IMR-90 (cell line): ENCODE measurements around the gene RAVER2. TPM values are rescaled to one million over a fixed set of nuclear protein-coding genes. Genes with fewer than 3 reads are reported as not detected.

Experiments used
- ATAC-seq: fragments of 200-7000 bp; cut with Tn5 transposase; 2 replicates; pipeline ENCODE4 v1.9.1; 2020; ENCODE audit warnings: low read depth, mild to moderate bottlenecking, moderate library complexity
- BruUV-seq: library from RNA; stranded (reverse); fragments of 400-500 nt; replicated peaks from 2 replicates; lab custom pipeline; 2021; lab: Mats Ljungman, UMichigan
- CTCF ChIA-PET: fragments of 300-600 bp; formaldehyde crosslinking; extraction: SDS; loops from one replicate; lab custom pipeline; 2021; ENCODE audit warnings: antibody characterized with exemption; lab: Yijun Ruan, JAX
- POLR2A ChIA-PET: fragments of 300-600 bp; sonication (Branson Sonifier 250); formaldehyde crosslinking; loops from one replicate; lab custom pipeline; 2022; ENCODE audit warnings: antibody characterized with exemption; ENCODE audit not compliant: unreplicated experiment; lab: Charles Lee
- DNase-seq: peaks from one replicate; pipeline ENCODE4 v3.0.0; 2013
- H2AFZ ChIP-seq: replicated peaks from 2 replicates; pipeline ENCODE3; 2013; ENCODE audit warnings: low read length, mild to moderate bottlenecking; ENCODE audit not compliant: poor library complexity
- H2AK5ac ChIP-seq: 2 replicates; pipeline ENCODE4 v1.6.1; 2013; ENCODE audit warnings: low read depth, low read length, inconsistent platforms
- H2AK9ac ChIP-seq: replicated peaks from 2 replicates; pipeline ENCODE3; 2013; ENCODE audit warnings: mild to moderate bottlenecking, low read depth, low read length, moderate library complexity; ENCODE audit not compliant: poor library complexity
- H2BK120ac ChIP-seq: 2 replicates; pipeline ENCODE4 v1.6.1; 2013; ENCODE audit warnings: low read depth, low read length, inconsistent platforms
- H2BK15ac ChIP-seq: 3 replicates; pipeline ENCODE4 v1.6.1; 2013; ENCODE audit warnings: low read depth, low read length, inconsistent platforms
- H2BK20ac ChIP-seq: 2 replicates; pipeline ENCODE4 v1.6.1; 2013; ENCODE audit warnings: low read depth, mild to moderate bottlenecking, inconsistent platforms, low read length, moderate library complexity
- H2BK5ac ChIP-seq: 2 replicates; pipeline ENCODE4 v1.6.1; 2013; ENCODE audit warnings: mild to moderate bottlenecking, low read depth, low read length, inconsistent platforms; ENCODE audit not compliant: poor library complexity, severe bottlenecking
- H3K14ac ChIP-seq: replicated peaks from 2 replicates; pipeline ENCODE4 v1.6.1; 2013; ENCODE audit warnings: low read depth, low read length, inconsistent platforms
- H3K18ac ChIP-seq: 2 replicates; pipeline ENCODE4 v1.6.1; 2013; ENCODE audit warnings: low read depth, low read length, control low read depth
- H3K23ac ChIP-seq: 2 replicates; pipeline ENCODE4 v1.6.1; 2013; ENCODE audit warnings: low read depth, low read length, inconsistent platforms
- H3K27ac ChIP-seq: 2 replicates; pipeline ENCODE4 v1.5.1; 2013; ENCODE audit warnings: mild to moderate bottlenecking, control low read depth, low read length; ENCODE audit not compliant: insufficient read depth
- H3K27me3 ChIP-seq: 2 replicates; pipeline ENCODE4 v1.6.1; 2013; ENCODE audit warnings: low read length; ENCODE audit not compliant: control insufficient read depth, insufficient read depth
- H3K36me3 ChIP-seq: 2 replicates; pipeline ENCODE4 v1.6.1; 2013; ENCODE audit warnings: low read length, mixed read lengths; ENCODE audit not compliant: control insufficient read depth, insufficient read depth
- H3K4ac ChIP-seq: 2 replicates; pipeline ENCODE4 v1.6.1; 2013; ENCODE audit warnings: low read depth, low read length, inconsistent platforms
- H3K4me1 ChIP-seq: 2 replicates; pipeline ENCODE4 v1.6.1; 2013; ENCODE audit warnings: low read length, mixed read lengths; ENCODE audit not compliant: control insufficient read depth, insufficient read depth
- H3K4me2 ChIP-seq: 2 replicates; pipeline ENCODE4 v1.6.1; 2013; ENCODE audit warnings: low read depth, mild to moderate bottlenecking, control low read depth, low read length, moderate library complexity
- H3K4me3 ChIP-seq: 2 replicates; pipeline ENCODE4 v1.5.1; 2013; ENCODE audit warnings: low read depth, mild to moderate bottlenecking, control low read depth, low read length, moderate library complexity; ENCODE audit not compliant: insufficient read depth
- H3K56ac ChIP-seq: 2 replicates; pipeline ENCODE4 v1.6.1; 2013; ENCODE audit warnings: low read length, inconsistent platforms; ENCODE audit not compliant: insufficient read depth; ENCODE audit errors: extremely low read depth
- H3K79me1 ChIP-seq, 2 experiments: 2 replicates each; pipeline ENCODE4 v1.6.1; 2013; ENCODE audit warnings: low read length in 2 of 2, inconsistent platforms in 1 of 2, low read depth in 1 of 2
- H3K9ac ChIP-seq: 2 replicates; pipeline ENCODE4 v1.6.1; 2013; ENCODE audit warnings: low read depth, low read length, control low read depth
- H3K9me1 ChIP-seq: 2 replicates; pipeline ENCODE4 v1.6.1; 2013; ENCODE audit warnings: low read length, inconsistent platforms; ENCODE audit not compliant: insufficient read depth
- H3K9me3 ChIP-seq: 2 replicates; pipeline ENCODE4 v1.6.1; 2013; ENCODE audit warnings: low read length; ENCODE audit not compliant: control insufficient read depth, insufficient read depth
- H4K20me1 ChIP-seq: 2 replicates; pipeline ENCODE4 v1.6.1; 2013; ENCODE audit warnings: low read length, inconsistent platforms; ENCODE audit not compliant: insufficient read depth
- H4K5ac ChIP-seq: 2 replicates; pipeline ENCODE4 v1.6.1; 2013; ENCODE audit warnings: mild to moderate bottlenecking, low read depth, low read length, control low read depth
- H4K8ac ChIP-seq, 2 experiments: 2 replicates each; pipeline ENCODE4 v1.6.1; 2013; ENCODE audit warnings: low read depth in 2 of 2, low read length in 2 of 2, control low read depth in 1 of 2, inconsistent platforms in 1 of 2
- H4K91ac ChIP-seq: 2 replicates; pipeline ENCODE4 v1.6.1; 2013; ENCODE audit warnings: low read depth, low read length, inconsistent platforms; ENCODE audit not compliant: insufficient read depth
- BHLHE40 ChIP-seq: fragments of 150-350 bp; IDR thresholded peaks from 2 replicates; pipeline ENCODE4 v1.6.1; 2016; ENCODE audit warnings: mild to moderate bottlenecking, low read depth, low read length
- CEBPB ChIP-seq: IDR thresholded peaks from 2 replicates; pipeline ENCODE4 v1.6.1; 2012; ENCODE audit warnings: low read depth, low read length, improper control_type of control experiment
- CHD1 ChIP-seq: IDR thresholded peaks from 2 replicates; pipeline ENCODE4 v1.6.1; 2012; ENCODE audit warnings: low read depth, low read length, improper control_type of control experiment
- FOS ChIP-seq: fragments of 150-350 bp; IDR thresholded peaks from 2 replicates; pipeline ENCODE4 v1.6.1; 2016; ENCODE audit warnings: low read depth, low read length
- MAFK ChIP-seq: IDR thresholded peaks from 2 replicates; pipeline ENCODE4 v1.6.1; 2012; ENCODE audit warnings: low read depth, low read length, improper control_type of control experiment
- MAZ ChIP-seq: IDR thresholded peaks from 2 replicates; pipeline ENCODE4 v1.6.1; 2012; ENCODE audit warnings: low read depth, mild to moderate bottlenecking, low read length, improper control_type of control experiment, moderate library complexity, borderline replicate concordance
- MXI1 ChIP-seq: IDR thresholded peaks from 2 replicates; pipeline ENCODE4 v1.6.1; 2012; ENCODE audit warnings: low read depth, mild to moderate bottlenecking, low read length, moderate library complexity, borderline replicate concordance
- NFE2L2 ChIP-seq: fragments of 150-350 bp; IDR thresholded peaks from 2 replicates; pipeline ENCODE4 v1.6.1; 2016; ENCODE audit warnings: low read depth, mild to moderate bottlenecking, low read length
- RAD21 ChIP-seq: IDR thresholded peaks from 2 replicates; pipeline ENCODE4 v1.6.1; 2012; ENCODE audit warnings: low read length, improper control_type of control experiment
- RCOR1 ChIP-seq: IDR thresholded peaks from 2 replicates; pipeline ENCODE4 v1.6.1; 2012; ENCODE audit warnings: mild to moderate bottlenecking, low read length, improper control_type of control experiment; ENCODE audit not compliant: insufficient replicate concordance
- RFX5 ChIP-seq: IDR thresholded peaks from 2 replicates; pipeline ENCODE4 v1.8.0; 2012; ENCODE audit warnings: low read depth, mild to moderate bottlenecking, low read length, moderate library complexity
- SMC3 ChIP-seq: fragments of 150-350 bp; IDR thresholded peaks from 2 replicates; pipeline ENCODE4 v1.6.1; 2016; ENCODE audit warnings: low read depth, mild to moderate bottlenecking, antibody characterized with exemption, low read length, moderate library complexity
- WGBS, 2 experiments: methylation state at CpG; one replicate each; pipeline versions ENCODE4 v1.1.5 to v1.1.7; 2013; ENCODE audit warnings: missing lambda C conversion rate in 2 of 2; ENCODE audit not compliant: insufficient read length in 1 of 2; ENCODE audit errors: extremely low coverage in 2 of 2; 5-methylcytosine and 5-hydroxymethylcytosine counted together
- dilution Hi-C: fragments of 300-500 bp; cut with HindIII; formaldehyde crosslinking; loops from one replicate; pipeline ENCODE4 v1.14.3; 2018; ENCODE audit warnings: low sequenced_read_pairs; ENCODE audit not compliant: unreplicated experiment
- in situ Hi-C: fragments of 300-500 bp; cut with MboI; formaldehyde crosslinking; loops from 3 replicates; pipeline ENCODE4 v1.14.3; 2019; ENCODE audit warnings: low sequenced_read_pairs, inconsistent platforms, mixed read lengths
- intact Hi-C: fragments of 100-400 bp; cut with micrococcal nuclease; formaldehyde crosslinking; loops from 2 replicates; pipeline ENCODE4 v1.10.0; 2022
- polyA plus RNA-seq, 3 experiments: library from polyadenylated mRNA; depleted of rRNA; stranded (reverse); fragments of >200 nt; gene quantifications; 2 replicates each; pipeline ENCODE4 v1.2.3, GENCODE V29; 2012; ENCODE audit warnings: low replicate concordance in 1 of 3
- total RNA-seq: library from RNA; depleted of rRNA; stranded (reverse); fragments of >200 nt; gene quantifications from 2 replicates; pipeline ENCODE4 v1.2.3, GENCODE V29; 2012
- TF ChIP-seq, protein P1 (sequence below): conservative IDR thresholded peaks from 2 replicates; pipeline ENCODE4 v1.5.1; 2012; ENCODE audit warnings: mild to moderate bottlenecking, low read depth, low read length, improper control_type of control experiment
- TF ChIP-seq, protein P2 (sequence below): fragments of 150-350 bp; IDR thresholded peaks from 2 replicates; pipeline ENCODE4 v1.6.1; 2016; ENCODE audit warnings: low read depth, mild to moderate bottlenecking, low read length, moderate library complexity, borderline replicate concordance
- TF ChIP-seq, protein P3 (sequence below): fragments of 150-350 bp; IDR thresholded peaks from 2 replicates; pipeline ENCODE4 v1.6.1; 2017; ENCODE audit warnings: mild to moderate bottlenecking, antibody characterized with exemption, low read length, low read depth

RAVER2 gene
- total and polyA plus RNA-seq, 2 of the 4 experiments (the other 2 are of a cell fraction) = 3.7 to 6.1 TPM

DNA sequence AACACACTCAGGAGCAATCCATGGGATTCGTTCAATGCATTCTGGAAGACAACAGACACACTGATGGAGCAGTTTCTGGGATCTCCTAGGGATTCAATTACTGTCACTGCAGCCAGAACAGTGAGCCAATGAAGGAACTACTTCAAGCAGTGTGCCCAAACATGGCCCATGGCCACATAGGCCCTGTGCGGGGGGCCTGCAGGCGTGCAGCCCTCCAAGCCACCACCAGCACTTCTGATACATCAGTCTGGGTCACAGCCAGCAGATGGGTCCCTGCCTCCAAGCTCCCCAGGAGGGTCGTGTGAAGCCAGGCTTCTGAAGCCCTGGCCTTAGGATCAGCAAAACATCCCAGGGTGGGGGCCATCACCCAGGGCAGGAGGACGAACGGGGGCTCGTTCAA, 99.3 kb downstream of the RAVER2 start:
- H3K4ac ChIP-seq = no peak overlapping the region
- H3K27ac ChIP-seq = no peak overlapping the region
- no peak overlapping the region for H4K91ac ChIP-seq
- no peak overlapping the region for H4K5ac ChIP-seq
- no peak overlapping the region for H2BK15ac ChIP-seq
- H3K56ac ChIP-seq = no peak overlapping the region
- H3K4me2 ChIP-seq = no peak overlapping the region
- no peaks in the 10 kb centered on the region for H3K9me3 ChIP-seq
- BruUV-seq = no TSS peak
- no peak overlapping the region for H3K23ac ChIP-seq
- peaks cover 0 to 4% of the 10 kb centered on the region in 2 experiments; a peak in 1 of 4 replicates for H3K79me1 ChIP-seq
- no peak overlapping the region for H4K8ac ChIP-seq
- H3K4me3 ChIP-seq = no peak overlapping the region
- no peak overlapping the region for H2BK120ac ChIP-seq
- ChIA-PET CTCF (no interaction called here), POLR2A (no interaction called here)
- TF ChIP-seq RFX5 (no peak), RCOR1 (no peak), SMC3 (no peak), MAZ (no peak), CHD1 (no peak), MXI1 (no peak), RAD21 (no peak), BHLHE40 (no peak), FOS (no peak), NFE2L2 (no peak), CEBPB (no peak), MAFK (no peak)
- TF ChIP-seq, protein P1, sequence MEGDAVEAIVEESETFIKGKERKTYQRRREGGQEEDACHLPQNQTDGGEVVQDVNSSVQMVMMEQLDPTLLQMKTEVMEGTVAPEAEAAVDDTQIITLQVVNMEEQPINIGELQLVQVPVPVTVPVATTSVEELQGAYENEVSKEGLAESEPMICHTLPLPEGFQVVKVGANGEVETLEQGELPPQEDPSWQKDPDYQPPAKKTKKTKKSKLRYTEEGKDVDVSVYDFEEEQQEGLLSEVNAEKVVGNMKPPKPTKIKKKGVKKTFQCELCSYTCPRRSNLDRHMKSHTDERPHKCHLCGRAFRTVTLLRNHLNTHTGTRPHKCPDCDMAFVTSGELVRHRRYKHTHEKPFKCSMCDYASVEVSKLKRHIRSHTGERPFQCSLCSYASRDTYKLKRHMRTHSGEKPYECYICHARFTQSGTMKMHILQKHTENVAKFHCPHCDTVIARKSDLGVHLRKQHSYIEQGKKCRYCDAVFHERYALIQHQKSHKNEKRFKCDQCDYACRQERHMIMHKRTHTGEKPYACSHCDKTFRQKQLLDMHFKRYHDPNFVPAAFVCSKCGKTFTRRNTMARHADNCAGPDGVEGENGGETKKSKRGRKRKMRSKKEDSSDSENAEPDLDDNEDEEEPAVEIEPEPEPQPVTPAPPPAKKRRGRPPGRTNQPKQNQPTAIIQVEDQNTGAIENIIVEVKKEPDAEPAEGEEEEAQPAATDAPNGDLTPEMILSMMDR = no peak
- TF ChIP-seq, protein P2, sequence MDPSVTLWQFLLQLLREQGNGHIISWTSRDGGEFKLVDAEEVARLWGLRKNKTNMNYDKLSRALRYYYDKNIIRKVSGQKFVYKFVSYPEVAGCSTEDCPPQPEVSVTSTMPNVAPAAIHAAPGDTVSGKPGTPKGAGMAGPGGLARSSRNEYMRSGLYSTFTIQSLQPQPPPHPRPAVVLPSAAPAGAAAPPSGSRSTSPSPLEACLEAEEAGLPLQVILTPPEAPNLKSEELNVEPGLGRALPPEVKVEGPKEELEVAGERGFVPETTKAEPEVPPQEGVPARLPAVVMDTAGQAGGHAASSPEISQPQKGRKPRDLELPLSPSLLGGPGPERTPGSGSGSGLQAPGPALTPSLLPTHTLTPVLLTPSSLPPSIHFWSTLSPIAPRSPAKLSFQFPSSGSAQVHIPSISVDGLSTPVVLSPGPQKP = no peak
- TF ChIP-seq, protein P3, sequence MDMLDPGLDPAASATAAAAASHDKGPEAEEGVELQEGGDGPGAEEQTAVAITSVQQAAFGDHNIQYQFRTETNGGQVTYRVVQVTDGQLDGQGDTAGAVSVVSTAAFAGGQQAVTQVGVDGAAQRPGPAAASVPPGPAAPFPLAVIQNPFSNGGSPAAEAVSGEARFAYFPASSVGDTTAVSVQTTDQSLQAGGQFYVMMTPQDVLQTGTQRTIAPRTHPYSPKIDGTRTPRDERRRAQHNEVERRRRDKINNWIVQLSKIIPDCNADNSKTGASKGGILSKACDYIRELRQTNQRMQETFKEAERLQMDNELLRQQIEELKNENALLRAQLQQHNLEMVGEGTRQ = no peak
- no peak overlapping the region for H2AK9ac ChIP-seq
- WGBS, 2 experiments = 82% methylated on average over 3 of the region's 7 CpGs; no CpG with 5 or more reads in 1 of the 2 experiments
- no peak overlapping the region for H3K18ac ChIP-seq
- dilution Hi-C loops = no loop called here
- intact Hi-C loops = no loop called here
- in situ Hi-C loops = no loop called here
- no peak overlapping the region for H2BK20ac ChIP-seq
- peaks cover 77% of the 10 kb centered on the region for H3K36me3 ChIP-seq
- peaks cover 7% of the 10 kb centered on the region for H3K9me1 ChIP-seq
- H2AK5ac ChIP-seq = no peak overlapping the region
- no peak overlapping the region for H2BK5ac ChIP-seq
- ATAC-seq (no peak), DNase-seq (no peak)
- H3K9ac ChIP-seq = no peak overlapping the region
- H3K27me3 ChIP-seq = no peaks in the 10 kb centered on the region
- no peaks in the 10 kb centered on the region for H4K20me1 ChIP-seq
- H3K4me1 ChIP-seq = peaks cover 5% of the 10 kb centered on the region; the same call in 1 of the 2 replicates
- no peak overlapping the region for H3K14ac ChIP-seq
- no peak overlapping the region for H2AFZ ChIP-seq
